OCI-M2 (cell line): Measurements from ENCODE around the gene WWOX.

ENCODE experiments used
- DNase-seq: peaks from one replicate; lab custom pipeline; 2025; ENCODE audit not compliant: unreplicated experiment; lab: John Stamatoyannopoulos, UW

The WWOX gene

DNA sequence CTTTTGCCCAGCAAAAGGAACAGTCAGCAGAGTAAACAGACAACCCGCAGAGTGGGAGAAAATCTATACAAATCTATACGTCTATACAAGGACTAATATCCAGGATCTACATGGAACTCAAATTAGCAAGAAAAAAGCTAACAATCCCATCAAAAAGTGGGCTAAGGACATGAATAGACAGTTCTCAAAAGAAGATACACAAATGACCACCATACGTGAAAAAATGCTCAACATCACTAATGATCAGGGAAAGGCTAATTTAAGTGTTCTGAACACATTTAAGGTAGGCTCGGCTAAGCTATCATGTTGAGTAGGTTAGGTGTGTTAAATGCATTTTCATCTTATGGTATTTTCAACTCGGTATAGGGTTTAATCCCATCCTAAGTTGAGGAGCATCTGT is 598.0 kb downstream of the WWOX start:
- no peak for DNase-seq

- DNase-seq = no peak
Observed at GRCh38 chr16:78703936-78704335, 604.5 kb downstream of the WWOX start.

DNA sequence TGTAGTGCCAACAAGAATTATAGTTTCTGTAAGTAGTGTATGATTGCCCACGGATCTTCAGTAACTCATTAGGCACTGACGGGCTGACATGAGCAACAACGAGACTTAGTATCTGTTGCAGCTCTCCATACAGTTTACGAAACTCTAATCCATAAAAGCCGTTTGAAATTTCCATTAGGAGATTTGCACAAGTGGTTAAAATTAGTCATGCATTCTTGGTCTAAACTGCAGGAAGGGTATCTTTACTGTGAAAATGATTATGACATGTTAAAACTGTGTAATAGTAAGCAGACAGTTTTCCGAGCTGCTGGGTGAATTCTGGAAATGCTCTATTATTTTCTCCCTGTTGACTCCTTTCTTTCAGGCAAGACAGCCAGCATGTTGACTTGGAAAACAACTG is 605.0 kb downstream of the WWOX start:
- DNase-seq = no peak

DNA sequence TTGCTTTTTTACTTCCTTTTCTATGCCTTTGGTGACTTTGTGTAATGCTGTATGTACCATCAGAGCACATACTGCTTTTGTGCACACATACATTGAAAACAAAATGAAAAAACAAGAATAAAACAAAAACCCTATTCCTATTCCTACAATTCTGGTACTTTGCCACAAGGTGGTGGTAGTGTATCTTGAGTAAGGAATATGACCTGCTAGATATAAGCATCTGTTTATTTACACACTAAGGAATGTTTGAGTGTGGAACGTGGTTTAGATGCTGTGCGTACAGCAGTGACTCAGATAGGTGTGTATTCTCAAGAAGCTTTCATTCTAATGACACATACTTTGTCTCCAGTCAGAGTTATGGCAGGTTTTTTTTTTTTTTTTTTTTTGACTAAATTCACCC is 606.2 kb downstream of the WWOX start:
- no peak for DNase-seq

- no peak for DNase-seq
Observed at GRCh38 chr16:78706637-78707036, 607.2 kb downstream of the WWOX start.

DNA sequence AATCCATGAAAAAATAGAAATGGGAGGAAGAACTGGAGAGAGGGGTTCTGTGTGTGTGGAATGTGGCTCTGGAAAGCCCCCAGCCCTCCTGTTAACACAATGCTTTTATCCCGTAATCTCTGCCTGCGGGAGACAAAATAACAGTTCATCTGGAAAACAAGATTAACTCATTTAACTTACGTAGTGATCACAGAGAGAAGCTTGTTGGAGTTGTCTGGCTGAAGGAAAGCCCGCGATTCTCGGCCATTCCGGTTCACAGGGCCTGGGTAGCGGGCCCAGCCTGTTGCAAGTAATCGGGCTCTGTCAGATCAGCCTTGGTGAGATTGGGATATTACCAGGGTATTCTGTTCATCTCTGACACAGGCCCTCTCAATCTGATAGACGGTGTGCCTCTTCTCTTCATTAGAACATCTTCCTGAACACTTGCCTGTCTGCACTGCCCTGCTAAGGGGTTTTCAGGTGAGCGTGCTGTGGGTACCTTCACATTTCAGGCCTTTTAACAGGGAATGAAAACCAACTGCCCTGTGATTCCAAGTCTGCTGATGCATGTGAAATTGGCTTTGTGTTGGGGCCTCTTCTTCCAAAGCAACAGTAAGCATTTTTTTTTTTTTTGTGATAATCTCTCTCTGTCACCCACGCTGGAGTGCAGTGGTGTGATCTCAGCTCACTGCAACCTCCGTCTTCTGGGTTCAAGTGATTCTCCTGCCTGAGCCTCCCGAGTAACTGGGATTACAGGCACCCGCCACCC is 609.9 kb downstream of the WWOX start:
- no peak for DNase-seq

DNA sequence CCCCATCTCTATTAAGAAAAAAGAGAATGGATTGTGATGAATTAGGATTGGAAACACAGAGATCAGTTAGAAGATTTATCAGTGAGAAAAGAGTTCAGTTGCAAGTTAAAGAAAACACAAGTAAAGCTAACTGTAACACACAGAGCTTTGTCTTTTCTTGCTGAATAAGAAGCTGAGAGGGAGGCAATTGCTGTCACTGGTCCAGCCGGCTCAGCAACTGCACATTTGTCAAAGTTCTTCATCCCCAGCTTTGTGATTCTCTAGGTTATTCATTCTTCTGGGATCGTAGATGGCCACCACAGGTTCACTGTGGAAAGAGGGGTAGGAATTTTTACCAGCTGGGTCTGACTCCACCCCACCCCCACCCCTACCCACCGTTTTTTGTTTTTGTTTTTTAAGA is 615.7 kb downstream of the WWOX start:
- DNase-seq = no peak

GRCh38 chr16:78715673-78716072 is 616.2 kb downstream of the WWOX start:
- no peak for DNase-seq

- no peak for DNase-seq
Observed at GRCh38 chr16:78718141-78718540, 618.7 kb downstream of the WWOX start.

- DNase-seq = no peak
Observed at GRCh38 chr16:78720416-78720815, 621.0 kb downstream of the WWOX start.

- DNase-seq = no peak
Observed at GRCh38 chr16:78727536-78727935, 628.1 kb downstream of the WWOX start.

- no peak for DNase-seq
Observed at GRCh38 chr16:78729687-78730086, 630.2 kb downstream of the WWOX start.

DNA sequence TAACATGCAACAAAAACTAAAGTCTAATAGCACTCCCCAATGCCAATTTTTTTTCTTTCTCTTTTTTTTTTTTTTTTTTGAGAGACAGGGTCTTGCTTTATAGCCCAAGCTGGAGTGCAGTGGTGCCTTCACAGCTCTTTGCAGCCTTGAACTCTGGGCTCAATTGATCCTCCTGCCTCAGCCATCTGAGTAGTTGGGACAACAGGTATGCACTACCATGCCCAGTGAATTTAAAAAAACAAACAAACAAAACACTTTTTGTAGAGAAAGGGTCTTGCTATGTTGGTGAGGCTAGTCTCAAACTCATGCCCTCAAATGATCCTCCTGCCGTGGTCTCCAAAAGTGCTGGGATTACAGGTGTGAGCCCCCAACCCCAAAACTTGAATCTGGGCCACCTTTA is 632.3 kb downstream of the WWOX start:
- no peak for DNase-seq

GRCh38 chr16:78732696-78733095 is 633.2 kb downstream of the WWOX start:
- DNase-seq = no peak

- no peak for DNase-seq
Observed at GRCh38 chr16:78735337-78735736, 635.9 kb downstream of the WWOX start.

GRCh38 chr16:78737630-78738029 is 638.2 kb downstream of the WWOX start:
- no peak for DNase-seq

DNA sequence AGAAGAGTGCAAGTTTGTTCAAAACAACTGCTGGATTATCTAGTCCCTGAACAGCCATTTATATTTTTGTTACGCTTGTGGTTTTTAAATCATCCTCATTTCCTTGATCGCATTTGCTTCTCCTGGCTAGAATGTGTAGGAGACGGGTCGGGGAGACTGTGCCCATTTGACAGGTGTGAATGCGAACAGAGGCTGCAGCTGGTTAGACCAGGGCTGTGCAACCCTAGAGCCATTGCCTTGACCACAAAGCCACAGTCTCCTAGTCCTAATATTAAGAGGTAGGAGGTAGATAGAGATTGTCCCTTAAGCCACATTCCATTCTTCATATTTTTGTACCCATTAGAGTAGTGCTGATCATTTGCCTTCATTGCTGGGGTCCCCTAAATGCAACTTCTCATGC is 639.1 kb downstream of the WWOX start:
- no peak for DNase-seq

- DNase-seq = no peak
Observed at GRCh38 chr16:78740269-78740668, 640.8 kb downstream of the WWOX start.

- peak; percentile 18 for DNase-seq
Observed at GRCh38 chr16:78742501-78743283, 643.2 kb downstream of the WWOX start.

GRCh38 chr16:78743556-78743955 is 644.1 kb downstream of the WWOX start:
- no peak for DNase-seq

GRCh38 chr16:78744099-78744498 is 644.6 kb downstream of the WWOX start:
- no peak for DNase-seq

DNA sequence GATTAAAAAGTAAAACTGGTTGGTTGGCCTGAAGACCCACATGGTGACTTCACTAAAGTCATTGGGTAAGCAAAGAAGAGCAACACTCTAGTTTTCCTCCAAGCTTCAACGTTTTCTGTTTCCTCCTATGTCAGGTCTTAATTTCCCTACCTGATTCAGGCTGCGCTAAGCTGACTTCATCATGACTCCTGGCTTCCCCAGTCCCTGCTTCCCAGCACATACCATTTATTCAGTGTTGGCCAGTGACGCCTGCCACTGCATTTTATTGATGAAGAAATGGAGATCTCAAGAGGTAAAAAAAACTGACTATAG is 645.3 kb downstream of the WWOX start:
- no peak for DNase-seq
